ENCODE measurements around the gene RNF213.
"Not testable (repeated sequence)": the region's sequence is repeated elsewhere in the genome, so short reads cannot be mapped to it uniquely, and the experiment has no call there.

DNA sequence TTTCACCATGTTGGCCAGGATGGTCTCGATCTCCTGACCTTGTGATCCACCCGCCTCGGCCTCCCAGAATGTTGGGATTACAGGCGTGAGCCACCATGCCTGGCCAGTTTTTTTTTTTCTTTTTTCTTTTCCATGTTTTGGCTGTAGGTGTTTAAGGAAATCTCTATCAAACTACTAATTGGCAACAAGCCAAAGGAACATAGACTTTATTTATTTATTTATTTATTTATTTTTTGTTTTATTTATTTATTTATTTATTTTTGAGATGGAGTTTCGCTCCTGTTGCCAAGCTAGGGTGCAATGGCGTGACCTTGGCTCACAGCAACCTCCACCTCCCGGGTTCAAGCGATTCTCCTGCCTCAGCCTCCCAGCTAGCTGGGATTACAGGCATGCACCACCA, 15.2 kb downstream of the RNF213 start:
- TF ChIP-seq, protein P1, sequence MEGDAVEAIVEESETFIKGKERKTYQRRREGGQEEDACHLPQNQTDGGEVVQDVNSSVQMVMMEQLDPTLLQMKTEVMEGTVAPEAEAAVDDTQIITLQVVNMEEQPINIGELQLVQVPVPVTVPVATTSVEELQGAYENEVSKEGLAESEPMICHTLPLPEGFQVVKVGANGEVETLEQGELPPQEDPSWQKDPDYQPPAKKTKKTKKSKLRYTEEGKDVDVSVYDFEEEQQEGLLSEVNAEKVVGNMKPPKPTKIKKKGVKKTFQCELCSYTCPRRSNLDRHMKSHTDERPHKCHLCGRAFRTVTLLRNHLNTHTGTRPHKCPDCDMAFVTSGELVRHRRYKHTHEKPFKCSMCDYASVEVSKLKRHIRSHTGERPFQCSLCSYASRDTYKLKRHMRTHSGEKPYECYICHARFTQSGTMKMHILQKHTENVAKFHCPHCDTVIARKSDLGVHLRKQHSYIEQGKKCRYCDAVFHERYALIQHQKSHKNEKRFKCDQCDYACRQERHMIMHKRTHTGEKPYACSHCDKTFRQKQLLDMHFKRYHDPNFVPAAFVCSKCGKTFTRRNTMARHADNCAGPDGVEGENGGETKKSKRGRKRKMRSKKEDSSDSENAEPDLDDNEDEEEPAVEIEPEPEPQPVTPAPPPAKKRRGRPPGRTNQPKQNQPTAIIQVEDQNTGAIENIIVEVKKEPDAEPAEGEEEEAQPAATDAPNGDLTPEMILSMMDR (conservative IDR thresholded peaks at IDR 0.05; ENCODE audit: low read length), result not testable (repeated sequence)
- not testable (repeated sequence) for TF ChIP-seq EZH2phosphoT487 (IDR thresholded peaks at IDR 0.05; ENCODE audit: borderline replicate concordance)
